CD14-positive monocyte (primary cell): Measurements from ENCODE around the gene PIK3C2B. TPM values are rescaled to one million over a fixed set of nuclear protein-coding genes. Genes with fewer than 3 reads are reported as not detected.

Experiments
- DNase-seq, 3 donors: peaks; one replicate each; pipeline ENCODE4 v3.0.0-alpha.2; 2011 to 2022
- H2AFZ ChIP-seq: 2 replicates; pipeline ENCODE4 v1.6.0; 2012; ENCODE audit warnings: mild to moderate bottlenecking, low read depth, low read length, inconsistent platforms; ENCODE audit not compliant: insufficient read depth, poor library complexity, severe bottlenecking
- H3K27ac ChIP-seq, 2 donors: 1 replicate in 1 of 2; 2 replicates in 1 of 2; pipeline ENCODE4 v1.5.1; 2012 to 2013; ENCODE audit warnings: low read length in 2 of 2, control low read depth in 1 of 2, inconsistent platforms in 1 of 2, low read depth in 1 of 2, mild to moderate bottlenecking in 1 of 2
- H3K27me3 ChIP-seq, 2 donors: one replicate each; pipeline versions ENCODE4 v1.6.0 to v1.6.1; 2011 to 2013; ENCODE audit warnings: low read length in 2 of 2; ENCODE audit not compliant: control insufficient read depth in 2 of 2, insufficient read depth in 2 of 2
- H3K36me3 ChIP-seq, 2 donors: replicated peaks in 1 of 2; 1 replicate in 1 of 2; 2 replicates in 1 of 2; pipeline versions ENCODE4 v1.5.1 to v1.6.1; 2012 to 2013; ENCODE audit warnings: low read length in 2 of 2, control low read depth in 1 of 2, inconsistent platforms in 1 of 2, mild to moderate bottlenecking in 1 of 2; ENCODE audit not compliant: insufficient read depth in 2 of 2, control insufficient read depth in 1 of 2
- H3K4me1 ChIP-seq, 2 donors: 1 replicate in 1 of 2; 2 replicates in 1 of 2; pipeline versions ENCODE4 v1.5.1 to v1.6.1; 2012 to 2013; ENCODE audit warnings: low read length in 2 of 2, control low read depth in 1 of 2, inconsistent platforms in 1 of 2, mild to moderate bottlenecking in 1 of 2, moderate library complexity in 1 of 2; ENCODE audit not compliant: insufficient read depth in 2 of 2, control insufficient read depth in 1 of 2
- H3K4me2 ChIP-seq: replicated peaks from 2 replicates; pipeline ENCODE3; 2012; ENCODE audit warnings: low read length, moderate library complexity, mild to moderate bottlenecking; ENCODE audit not compliant: poor library complexity, severe bottlenecking; ENCODE audit errors: extremely low read depth
- H3K4me3 ChIP-seq, 3 experiments: fragments of 200-600 bp in 1 of 3; sonication (generic) in 1 of 3; replicated peaks in 1 of 3; 1 replicate in 2 of 3; 2 replicates in 1 of 3; pipeline ENCODE4 v1.5.1; 2011 to 2013; ENCODE audit warnings: low read length in 3 of 3, mild to moderate bottlenecking in 3 of 3, control low read depth in 2 of 3, low read depth in 2 of 3, inconsistent platforms in 1 of 3, moderate library complexity in 1 of 3
- H3K79me2 ChIP-seq: 2 replicates; pipeline ENCODE4 v1.6.0; 2012; ENCODE audit warnings: mild to moderate bottlenecking, control low read depth, inconsistent platforms, low read length, moderate library complexity; ENCODE audit not compliant: insufficient read depth
- H3K9ac ChIP-seq: 2 replicates; pipeline ENCODE4 v1.6.0; 2017; ENCODE audit warnings: low read length, mild to moderate bottlenecking; ENCODE audit not compliant: insufficient read depth, poor library complexity, severe bottlenecking
- H3K9me3 ChIP-seq, 2 donors: replicated peaks in 1 of 2; 1 replicate in 1 of 2; 2 replicates in 1 of 2; pipeline versions ENCODE4 v1.5.1 to v1.6.1; 2012 to 2013; ENCODE audit warnings: low read length in 2 of 2, control low read depth in 1 of 2; ENCODE audit not compliant: control insufficient read depth in 1 of 2, insufficient read depth in 1 of 2
- H4K20me1 ChIP-seq: 2 replicates; pipeline ENCODE4 v1.6.0; 2012; ENCODE audit warnings: mild to moderate bottlenecking, low read length, control low read depth, moderate library complexity; ENCODE audit not compliant: insufficient read depth
- H3K27ac Mint-ChIP-seq, 7 donors: one replicate each; pipeline ENCODE4 v1.8.0; 2020; ENCODE audit warnings: mild to moderate bottlenecking in 7 of 7, mixed read lengths in 7 of 7, moderate library complexity in 6 of 7, inconsistent platforms in 2 of 7
- H3K27me3 Mint-ChIP-seq, 3 donors: one replicate each; pipeline ENCODE4 v1.8.0; 2021 to 2022; ENCODE audit warnings: low read depth in 3 of 3, mild to moderate bottlenecking in 3 of 3, mixed read lengths in 3 of 3, moderate library complexity in 3 of 3, inconsistent platforms in 1 of 3
- H3K36me3 Mint-ChIP-seq, 2 donors: one replicate each; pipeline ENCODE4 v1.8.0; 2020; ENCODE audit warnings: mixed read lengths in 2 of 2, inconsistent platforms in 1 of 2, mild to moderate bottlenecking in 1 of 2
- H3K4me1 Mint-ChIP-seq: one replicate; pipeline ENCODE4 v1.8.0; 2020; ENCODE audit warnings: mild to moderate bottlenecking, mixed read lengths
- H3K4me3 Mint-ChIP-seq, 2 donors: one replicate each; pipeline ENCODE4 v1.8.0; 2020; ENCODE audit warnings: mild to moderate bottlenecking in 2 of 2, mixed read lengths in 2 of 2, moderate library complexity in 1 of 2
- H3K9me3 Mint-ChIP-seq, 7 donors: one replicate each; pipeline ENCODE4 v1.8.0; 2020 to 2022; ENCODE audit warnings: mixed read lengths in 7 of 7, mild to moderate bottlenecking in 6 of 7, moderate library complexity in 6 of 7, inconsistent platforms in 2 of 7
- CTCF ChIP-seq: fragments of 200-600 bp; IDR thresholded peaks from one replicate; pipeline ENCODE4 v1.8.0; 2022; ENCODE audit warnings: antibody characterized with exemption, mild to moderate bottlenecking
- WGBS: methylation state at CpG from one replicate; pipeline ENCODE4 v1.1.5; 2013; ENCODE audit warnings: missing lambda C conversion rate; ENCODE audit not compliant: insufficient coverage; 5-methylcytosine and 5-hydroxymethylcytosine counted together
- intact Hi-C, 2 donors: fragments of 100-400 bp; cut with micrococcal nuclease; formaldehyde crosslinking; loops; one replicate each; pipeline versions ENCODE4 v1.15.0 to v1.15.1; 2023
- polyA plus RNA-seq, 3 donors: library from polyadenylated mRNA; depleted of rRNA in 1 of 3; unstranded in 2 of 3; stranded (reverse) in 1 of 3; fragments of 300-500 nt in 2 of 3; fragments of >200 nt in 1 of 3; fragmentation: Illumina TruSeq in 2 of 3; gene quantifications; 1 replicate in 2 of 3; 2 replicates in 1 of 3; pipeline ENCODE4 v1.2.3, GENCODE V29; 2012 to 2021

Gene PIK3C2B
- polyA plus RNA-seq, 3 donors, result 0.04 to 1.4 TPM; not detected in 1

DNA sequence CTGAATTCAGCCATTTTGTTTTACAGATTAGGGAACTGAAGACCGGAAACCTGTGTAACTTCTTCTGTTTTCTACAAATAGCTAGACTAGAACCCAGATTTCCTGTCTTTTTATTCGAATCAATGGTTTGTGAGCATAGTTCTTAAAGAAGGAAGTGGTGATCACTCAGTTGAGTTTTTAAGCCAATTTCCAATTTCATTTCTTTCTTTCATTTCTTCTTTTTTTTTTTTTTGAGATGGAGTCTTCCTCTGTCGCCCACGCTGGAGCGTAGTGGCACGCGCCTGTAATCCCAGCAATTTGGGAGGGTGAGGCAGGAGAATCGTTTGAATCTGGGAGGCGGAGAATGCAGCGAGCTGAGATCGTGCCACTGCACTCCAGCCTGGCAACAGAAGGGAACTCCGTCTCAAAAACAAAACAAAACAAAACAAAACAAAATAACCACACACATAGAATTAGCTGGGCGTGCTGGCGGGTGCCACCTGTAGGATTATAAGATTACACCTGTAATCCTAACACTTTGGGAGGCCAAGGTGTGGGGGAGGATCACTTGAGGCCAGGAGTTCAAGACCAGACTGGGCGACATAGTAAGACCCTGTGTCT, 18.6 kb upstream of the PIK3C2B start:
- Mint-ChIP-seq H3K9me3 (peaks cover 0 to 4% (median 2%) of the 10 kb centered on the region in 7 donors), H3K27ac (peak overlapping the region in 6 of 7 donors; percentile 98 to 100 (median 100)), H3K36me3 (peaks cover 4% of the 10 kb centered on the region in 2 donors), H3K27me3 (peaks cover 0 to 2% (median 0%) of the 10 kb centered on the region in 3 donors), H3K4me3 (peak overlapping the region; percentile 90 to 93), H3K4me1 (peaks cover 55% of the 10 kb centered on the region)
- WGBS, result no CpG with 5 or more reads among the region's 15 CpGs
- DNase-seq, result peak; percentile 74 to 94 (median 77)
- peaks cover 62 to 64% of the 10 kb centered on the region in 2 donors for H3K4me1 ChIP-seq
- no peaks in the 10 kb centered on the region for H3K9me3 ChIP-seq
- no peak for TF ChIP-seq CTCF
- intact Hi-C loops, result no loop called here
- no peaks in the 10 kb centered on the region for H3K27me3 ChIP-seq
- peak overlapping the region; percentile 88 to 97 for H3K27ac ChIP-seq
- H3K36me3 ChIP-seq, result peaks cover 0 to 5% of the 10 kb centered on the region in 2 donors
- H3K9ac ChIP-seq, result peak overlapping the region; percentile 80
- peaks cover 20% of the 10 kb centered on the region for H3K79me2 ChIP-seq
- H3K4me3 ChIP-seq, result peak overlapping the region; percentile 39 to 72 (median 50)
- peak overlapping the region; percentile 63 for H3K4me2 ChIP-seq
- H4K20me1 ChIP-seq, result peaks cover 4% of the 10 kb centered on the region
- peak overlapping the region; percentile 63 for H2AFZ ChIP-seq

- H3K79me2 ChIP-seq, result peaks cover 2% of the 10 kb centered on the region
- no peak for TF ChIP-seq CTCF
- H3K36me3 ChIP-seq, result no peaks in the 10 kb centered on the region
- H3K4me2 ChIP-seq, result no peak overlapping the region
- no peaks in the 10 kb centered on the region for H3K9me3 ChIP-seq
- peak overlapping the region in 1 of 2 donors; percentile 97 for H3K27ac ChIP-seq
- H3K9ac ChIP-seq, result no peak overlapping the region
- Mint-ChIP-seq H3K36me3 (no peaks in the 10 kb centered on the region), H3K27ac (peak overlapping the region in 5 of 7 donors; percentile 50 to 100 (median 89)), H3K9me3 (peaks cover 0 to 4% (median 2%) of the 10 kb centered on the region in 7 donors), H3K4me1 (peaks cover 52% of the 10 kb centered on the region), H3K27me3 (peaks cover 0 to 2% (median 0%) of the 10 kb centered on the region in 3 donors), H3K4me3 (no peak overlapping the region)
- H2AFZ ChIP-seq, result no peak overlapping the region
- DNase-seq, result peak in 1 of 3 donors; percentile 26
- H3K27me3 ChIP-seq, result no peaks in the 10 kb centered on the region
- H3K4me3 ChIP-seq, result no peak overlapping the region
- intact Hi-C loops, result no loop called here
- peaks cover 60 to 61% of the 10 kb centered on the region in 2 donors for H3K4me1 ChIP-seq
- no peaks in the 10 kb centered on the region for H4K20me1 ChIP-seq
Measured at GRCh38 chr1:204511366-204511765, 16.8 kb upstream of the PIK3C2B start.
